GM23338 (cell line): Measurements from ENCODE around the gene SBF2. TPM values are rescaled to one million over a fixed set of nuclear protein-coding genes. Genes with fewer than 3 reads are reported as not detected.

Source experiments
- ATAC-seq: fragments of 200-7000 bp; cut with Tn5 transposase; 3 replicates; pipeline ENCODE4 v1.9.1; 2020
- DNase-seq: peaks from one replicate; pipeline ENCODE4 v3.0.0-alpha.2; 2015; ENCODE audit warnings: low spot score
- H2AFZ ChIP-seq: fragments of 200-600 bp; sonication (generic); 2 replicates; pipeline ENCODE4 v1.8.0; 2016; ENCODE audit warnings: antibody characterized with exemption, mild to moderate bottlenecking, moderate library complexity
- H3F3A ChIP-seq: fragments of 200-600 bp; sonication (generic); replicated peaks from 2 replicates; pipeline ENCODE4 v1.8.0; 2017; ENCODE audit warnings: antibody characterized with exemption, mixed run types, low read depth
- H3K27ac ChIP-seq: fragments of 200-600 bp; sonication (generic); 2 replicates; pipeline ENCODE4 v1.6.1; 2016; ENCODE audit warnings: low read depth
- H3K27me3 ChIP-seq: fragments of 200-600 bp; sonication (generic); 2 replicates; pipeline ENCODE4 v1.8.0; 2016; ENCODE audit warnings: mild to moderate bottlenecking, mixed run types, moderate library complexity; ENCODE audit not compliant: insufficient read depth
- H3K36me3 ChIP-seq: fragments of 200-600 bp; sonication (generic); 2 replicates; pipeline ENCODE4 v1.8.0; 2016; ENCODE audit warnings: mild to moderate bottlenecking; ENCODE audit not compliant: insufficient read depth
- H3K4me1 ChIP-seq: fragments of 200-600 bp; sonication (generic); 2 replicates; pipeline ENCODE4 v1.8.0; 2016; ENCODE audit warnings: mild to moderate bottlenecking, moderate library complexity; ENCODE audit not compliant: insufficient read depth
- H3K4me2 ChIP-seq: fragments of 200-600 bp; sonication (generic); 2 replicates; pipeline ENCODE4 v1.7.1; 2017; ENCODE audit warnings: mixed run types
- H3K4me3 ChIP-seq: fragments of 200-600 bp; sonication (generic); 2 replicates; pipeline ENCODE4 v1.6.1; 2016; ENCODE audit warnings: mixed run types
- H3K79me2 ChIP-seq: fragments of 200-600 bp; sonication (generic); replicated peaks from 2 replicates; pipeline ENCODE4 v1.8.0; 2017; ENCODE audit warnings: mild to moderate bottlenecking; ENCODE audit not compliant: insufficient read depth
- H3K9me2 ChIP-seq: fragments of 200-600 bp; sonication (generic); 2 replicates; pipeline ENCODE4 v1.8.0; 2017; ENCODE audit not compliant: insufficient read depth
- H4K20me1 ChIP-seq: fragments of 200-600 bp; sonication (generic); replicated peaks from 2 replicates; pipeline ENCODE4 v1.8.0; 2017; ENCODE audit warnings: mild to moderate bottlenecking; ENCODE audit not compliant: insufficient read depth
- H3K27ac Mint-ChIP-seq: 2 replicates; pipeline ENCODE4 v1.8.0; 2020; ENCODE audit warnings: inconsistent platforms, mild to moderate bottlenecking, moderate library complexity, mixed read lengths
- H3K27me3 Mint-ChIP-seq: 3 replicates; pipeline ENCODE4 v1.8.0; 2022; ENCODE audit warnings: low read depth, mild to moderate bottlenecking, moderate library complexity, mixed read lengths, inconsistent platforms; ENCODE audit not compliant: insufficient read depth, poor library complexity
- H3K36me3 Mint-ChIP-seq: 3 replicates; pipeline ENCODE4 v1.8.0; 2021; ENCODE audit warnings: low read depth, mild to moderate bottlenecking, inconsistent platforms, moderate library complexity, mixed read lengths
- H3K4me1 Mint-ChIP-seq: 3 replicates; pipeline ENCODE4 v1.8.0; 2020; ENCODE audit warnings: mild to moderate bottlenecking, inconsistent platforms, mixed read lengths
- H3K4me3 Mint-ChIP-seq: 3 replicates; pipeline ENCODE4 v1.8.0; 2021; ENCODE audit warnings: moderate library complexity, mild to moderate bottlenecking, inconsistent platforms, mixed read lengths
- H3K9me3 Mint-ChIP-seq: 3 replicates; pipeline ENCODE4 v1.8.0; 2020; ENCODE audit warnings: moderate library complexity, mild to moderate bottlenecking, inconsistent platforms, mixed read lengths
- CREB1 ChIP-seq: fragments of 250-450 bp; sonication (Bioruptor Pico); IDR thresholded peaks from 2 replicates; pipeline ENCODE4 v1.5.0; 2020; ENCODE audit warnings: low read depth, mild to moderate bottlenecking, moderate library complexity
- CTCF ChIP-seq, 2 experiments: fragments of 200-600 bp in 1 of 2; sonication (generic) in 1 of 2; conservative IDR thresholded peaks; 2 replicates each; pipeline versions ENCODE4 v1.5.1 to v1.6.1; 2016 to 2017; ENCODE audit warnings: antibody characterized with exemption in 2 of 2, low read depth in 2 of 2, mild to moderate bottlenecking in 2 of 2, moderate library complexity in 1 of 2
- EZH2 ChIP-seq: fragments of 200-600 bp; sonication (generic); IDR thresholded peaks from one replicate; pipeline ENCODE4 v1.8.0; 2017; ENCODE audit warnings: antibody characterized with exemption, mild to moderate bottlenecking, low read depth; ENCODE audit not compliant: unreplicated experiment
- EZH2phosphoT487 ChIP-seq: fragments of 200-600 bp; sonication (generic); IDR thresholded peaks from one replicate; pipeline ENCODE4 v1.8.1; 2018; ENCODE audit warnings: antibody characterized with exemption; ENCODE audit not compliant: unreplicated experiment
- JUNB ChIP-seq: IDR thresholded peaks from one replicate; pipeline ENCODE4 v1.6.1; 2016; ENCODE audit warnings: antibody characterized with exemption; ENCODE audit not compliant: unreplicated experiment
- NANOG ChIP-seq: IDR thresholded peaks from 2 replicates; pipeline ENCODE4 v1.6.1; 2016; ENCODE audit warnings: antibody characterized with exemption, borderline replicate concordance
- STAT1 ChIP-seq: IDR thresholded peaks from one replicate; pipeline ENCODE4 v1.6.1; 2016; ENCODE audit warnings: antibody characterized with exemption; ENCODE audit not compliant: unreplicated experiment
- ZNF114 ChIP-seq: fragments of 250-450 bp; sonication (Bioruptor Pico); IDR thresholded peaks from 2 replicates; pipeline ENCODE4 v1.5.0; 2020; ENCODE audit warnings: mild to moderate bottlenecking, moderate library complexity
- polyA plus RNA-seq: library from polyadenylated mRNA; unstranded; fragments of >200 nt; fragmentation: Nextera tagmentation; extraction: Ambion mirVana; gene quantifications from 2 replicates; pipeline ENCODE4 v1.2.1, GENCODE V29; 2016
- total RNA-seq: library from RNA; depleted of rRNA; stranded (reverse); fragments of >200 nt; shearing (Covaris generic); gene quantifications from 2 replicates; pipeline ENCODE4 v1.2.3, GENCODE V29; 2014
- TF ChIP-seq, protein P1 (sequence below): IDR thresholded peaks from 2 replicates; pipeline ENCODE4 v1.6.1; 2016; ENCODE audit warnings: antibody characterized with exemption
- TF ChIP-seq, protein P2 (sequence below): IDR thresholded peaks from one replicate; pipeline ENCODE4 v1.6.1; 2018; ENCODE audit warnings: antibody characterized with exemption; ENCODE audit not compliant: unreplicated experiment

Gene SBF2
- total and polyA plus RNA-seq, 2 experiments from 2014 or later, result 25.6 to 53.5 TPM

GRCh38 chr11:10302359-10302743, 8.3 kb upstream of the SBF2 start:
- H3K4me3 Mint-ChIP-seq, result peak overlapping the region; percentile 79
- no peak overlapping the region for H3K27ac Mint-ChIP-seq
- peaks cover 20% of the 10 kb centered on the region for H3F3A ChIP-seq
- peaks cover 47% of the 10 kb centered on the region for H3K36me3 Mint-ChIP-seq
- H3K9me2 ChIP-seq, result no peaks in the 10 kb centered on the region
- TF ChIP-seq, protein P1, sequence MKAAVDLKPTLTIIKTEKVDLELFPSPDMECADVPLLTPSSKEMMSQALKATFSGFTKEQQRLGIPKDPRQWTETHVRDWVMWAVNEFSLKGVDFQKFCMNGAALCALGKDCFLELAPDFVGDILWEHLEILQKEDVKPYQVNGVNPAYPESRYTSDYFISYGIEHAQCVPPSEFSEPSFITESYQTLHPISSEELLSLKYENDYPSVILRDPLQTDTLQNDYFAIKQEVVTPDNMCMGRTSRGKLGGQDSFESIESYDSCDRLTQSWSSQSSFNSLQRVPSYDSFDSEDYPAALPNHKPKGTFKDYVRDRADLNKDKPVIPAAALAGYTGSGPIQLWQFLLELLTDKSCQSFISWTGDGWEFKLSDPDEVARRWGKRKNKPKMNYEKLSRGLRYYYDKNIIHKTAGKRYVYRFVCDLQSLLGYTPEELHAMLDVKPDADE, result no peak
- TF ChIP-seq CREB1 (no peak), EZH2phosphoT487 (no peak), STAT1 (no peak)
- peaks cover 5% of the 10 kb centered on the region; the same call in 1 of the 2 replicates for H4K20me1 ChIP-seq
- H3K4me2 ChIP-seq, result peak overlapping the region; percentile 69
- ATAC-seq, result no peak
- H2AFZ ChIP-seq, result peak overlapping the region; percentile 85
- no peak for DNase-seq
- H3K27ac ChIP-seq, result no peak overlapping the region
- H3K4me1 ChIP-seq, result peaks cover 18% of the 10 kb centered on the region
- H3K79me2 ChIP-seq, result peaks cover 23% of the 10 kb centered on the region
- peaks cover 16% of the 10 kb centered on the region for H3K4me1 Mint-ChIP-seq
- H3K27me3 Mint-ChIP-seq, result peaks cover 43% of the 10 kb centered on the region
- no peaks in the 10 kb centered on the region for H3K36me3 ChIP-seq
- peak overlapping the region; percentile 92 for H3K4me3 ChIP-seq
- H3K27me3 ChIP-seq, result peaks cover 71% of the 10 kb centered on the region
- peaks cover 5% of the 10 kb centered on the region; the same call in 2 of the 3 replicates for H3K9me3 Mint-ChIP-seq

DNA sequence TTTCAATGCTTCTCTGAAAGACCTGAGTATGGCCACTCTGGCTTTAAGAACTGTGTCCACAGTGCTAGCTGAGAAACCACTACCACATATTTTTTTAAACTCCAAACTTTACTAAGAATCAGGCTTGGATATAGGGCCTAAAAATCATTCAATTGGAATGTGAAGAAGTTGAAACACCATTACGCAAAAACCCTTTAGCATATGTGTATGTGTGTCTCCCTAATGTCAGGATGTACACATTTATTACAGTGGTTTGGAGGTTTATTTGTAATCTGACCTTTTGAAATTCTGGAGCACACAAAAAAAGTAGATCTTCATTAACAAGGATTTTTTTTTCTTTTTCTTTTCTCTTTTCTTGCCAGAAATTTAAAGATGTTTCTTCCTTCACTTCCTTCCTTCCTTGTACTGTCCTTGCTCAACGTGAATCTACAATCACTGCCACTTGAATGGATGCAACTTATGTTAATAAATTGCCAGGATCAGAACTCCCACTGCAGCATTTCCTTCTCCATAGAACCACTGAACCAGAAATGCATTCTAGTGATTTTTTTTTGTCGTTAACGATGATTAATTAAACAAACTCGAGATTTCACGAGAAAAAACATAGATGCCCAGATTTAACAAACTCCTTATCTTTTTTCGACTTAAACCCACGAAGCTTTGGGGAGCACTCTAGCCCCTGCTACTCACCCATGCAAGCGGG, 7.8 kb upstream of the SBF2 start:
- Mint-ChIP-seq H3K36me3 (peaks cover 43% of the 10 kb centered on the region), H3K9me3 (peaks cover 2% of the 10 kb centered on the region; the same call in 2 of the 3 replicates), H3K4me3 (peak overlapping the region; percentile 79), H3K4me1 (peaks cover 14% of the 10 kb centered on the region), H3K27ac (no peak overlapping the region), H3K27me3 (peaks cover 40% of the 10 kb centered on the region)
- Histone ChIP-seq H3K4me2 (peak overlapping the region; percentile 69), H2AFZ (no peak overlapping the region), H3K4me1 (peaks cover 15% of the 10 kb centered on the region), H3F3A (peaks cover 14% of the 10 kb centered on the region), H3K79me2 (peaks cover 19% of the 10 kb centered on the region), H4K20me1 (peaks cover 2% of the 10 kb centered on the region; the same call in 1 of the 2 replicates), H3K4me3 (peak overlapping the region; percentile 92), H3K27me3 (peaks cover 65% of the 10 kb centered on the region), H3K27ac (no peak overlapping the region), H3K9me2 (no peaks in the 10 kb centered on the region), H3K36me3 (no peaks in the 10 kb centered on the region)
- DNase-seq, result no peak
- TF ChIP-seq CREB1 (no peak), STAT1 (no peak), CTCF (conservative IDR thresholded peaks at IDR 0.05; ENCODE audit: low read depth in 2 of 2) (no peak), EZH2 (no peak), NANOG (no peak), EZH2phosphoT487 (no peak), ZNF114 (no peak), JUNB (no peak)
- TF ChIP-seq, protein P2, sequence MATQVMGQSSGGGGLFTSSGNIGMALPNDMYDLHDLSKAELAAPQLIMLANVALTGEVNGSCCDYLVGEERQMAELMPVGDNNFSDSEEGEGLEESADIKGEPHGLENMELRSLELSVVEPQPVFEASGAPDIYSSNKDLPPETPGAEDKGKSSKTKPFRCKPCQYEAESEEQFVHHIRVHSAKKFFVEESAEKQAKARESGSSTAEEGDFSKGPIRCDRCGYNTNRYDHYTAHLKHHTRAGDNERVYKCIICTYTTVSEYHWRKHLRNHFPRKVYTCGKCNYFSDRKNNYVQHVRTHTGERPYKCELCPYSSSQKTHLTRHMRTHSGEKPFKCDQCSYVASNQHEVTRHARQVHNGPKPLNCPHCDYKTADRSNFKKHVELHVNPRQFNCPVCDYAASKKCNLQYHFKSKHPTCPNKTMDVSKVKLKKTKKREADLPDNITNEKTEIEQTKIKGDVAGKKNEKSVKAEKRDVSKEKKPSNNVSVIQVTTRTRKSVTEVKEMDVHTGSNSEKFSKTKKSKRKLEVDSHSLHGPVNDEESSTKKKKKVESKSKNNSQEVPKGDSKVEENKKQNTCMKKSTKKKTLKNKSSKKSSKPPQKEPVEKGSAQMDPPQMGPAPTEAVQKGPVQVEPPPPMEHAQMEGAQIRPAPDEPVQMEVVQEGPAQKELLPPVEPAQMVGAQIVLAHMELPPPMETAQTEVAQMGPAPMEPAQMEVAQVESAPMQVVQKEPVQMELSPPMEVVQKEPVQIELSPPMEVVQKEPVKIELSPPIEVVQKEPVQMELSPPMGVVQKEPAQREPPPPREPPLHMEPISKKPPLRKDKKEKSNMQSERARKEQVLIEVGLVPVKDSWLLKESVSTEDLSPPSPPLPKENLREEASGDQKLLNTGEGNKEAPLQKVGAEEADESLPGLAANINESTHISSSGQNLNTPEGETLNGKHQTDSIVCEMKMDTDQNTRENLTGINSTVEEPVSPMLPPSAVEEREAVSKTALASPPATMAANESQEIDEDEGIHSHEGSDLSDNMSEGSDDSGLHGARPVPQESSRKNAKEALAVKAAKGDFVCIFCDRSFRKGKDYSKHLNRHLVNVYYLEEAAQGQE, result no peak
- TF ChIP-seq, protein P1, result no peak
- no peak for ATAC-seq
